Measurements from ENCODE around the gene MEFV.
A peak's percentile ranks its signal among the peaks of the same experiment; 100 is the strongest.
"Not testable (repeated sequence)": the region's sequence is repeated elsewhere in the genome, so short reads cannot be mapped to it uniquely, and the experiment has no call there.

MEFV gene

GRCh38 chr16:3256146-3256865 lies at the start of gene MEFV:
MEFV (minus strand) TSS chr16:3256633; CDS start chr16:3256587, 46 bp downstream.
- DNase-seq (ENCODE audit: low spot score), result peak; percentile 32

- DNase-seq (ENCODE audit: low spot score), result no peak
These were observed 49.6 kb upstream of the MEFV start for GRCh38 chr16:3306078-3306477.

GRCh38 chr16:3305109-3306068 lies 49.0 kb upstream of the MEFV start, which contains the start of the genes TIGD7 and ZNF75A:
TIGD7 (minus strand) TSS chr16:3305430; CDS start chr16:3300614, 4,816 bp downstream.
ZNF75A (plus strand) TSS chr16:3305497; CDS start chr16:3308429, 2,932 bp downstream.
- DNase-seq (ENCODE audit: low spot score), result peak; percentile 97

DNA sequence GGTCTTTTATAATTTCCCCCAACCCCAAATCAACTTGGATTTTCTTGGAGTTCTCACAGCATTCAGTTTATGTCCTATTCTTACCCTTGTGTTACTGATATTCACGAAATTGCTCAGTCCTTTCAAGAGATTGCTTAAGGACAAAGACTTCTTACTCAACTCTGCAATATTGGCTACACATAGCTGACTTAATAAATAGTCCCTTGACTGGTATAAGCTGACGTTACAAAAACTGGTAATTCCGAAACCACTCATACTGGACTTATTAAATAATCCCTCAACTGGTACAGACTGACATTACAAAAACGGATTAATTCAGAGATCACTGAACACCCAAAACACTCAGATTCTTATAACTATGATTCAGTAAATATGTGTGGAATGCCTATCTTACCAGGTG lies 47.9 kb upstream of the MEFV start:
- no peak for DNase-seq (ENCODE audit: low spot score)

GRCh38 chr16:3295783-3296182 lies 39.4 kb upstream of the MEFV start:
- DNase-seq (ENCODE audit: low spot score), result peak; percentile 38

GRCh38 chr16:3295209-3295608 lies 38.8 kb upstream of the MEFV start:
- DNase-seq (ENCODE audit: low spot score), result no peak

DNA sequence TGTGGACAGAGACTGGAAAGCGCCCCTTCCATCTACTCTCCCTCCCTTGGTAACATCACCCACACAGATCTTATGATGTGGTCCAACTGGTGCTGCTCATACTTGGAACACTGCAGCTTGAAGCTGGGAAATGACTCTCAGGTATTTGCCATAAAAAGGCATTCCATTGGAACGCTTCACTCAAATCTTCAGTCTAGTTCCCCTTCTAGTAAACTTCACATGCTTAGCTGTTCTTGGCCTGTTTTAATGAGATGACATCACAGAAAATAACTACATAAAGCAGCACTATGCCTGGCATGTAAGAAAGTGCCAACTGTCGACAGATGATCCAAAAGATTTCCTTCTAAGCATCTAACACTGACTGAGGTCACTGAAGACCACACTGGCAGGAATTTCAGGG lies 36.2 kb upstream of the MEFV start:
- DNase-seq (ENCODE audit: low spot score), result no peak

- DNase-seq (ENCODE audit: low spot score), result no peak
These were observed 33.7 kb upstream of the MEFV start for GRCh38 chr16:3289998-3290673.

DNA sequence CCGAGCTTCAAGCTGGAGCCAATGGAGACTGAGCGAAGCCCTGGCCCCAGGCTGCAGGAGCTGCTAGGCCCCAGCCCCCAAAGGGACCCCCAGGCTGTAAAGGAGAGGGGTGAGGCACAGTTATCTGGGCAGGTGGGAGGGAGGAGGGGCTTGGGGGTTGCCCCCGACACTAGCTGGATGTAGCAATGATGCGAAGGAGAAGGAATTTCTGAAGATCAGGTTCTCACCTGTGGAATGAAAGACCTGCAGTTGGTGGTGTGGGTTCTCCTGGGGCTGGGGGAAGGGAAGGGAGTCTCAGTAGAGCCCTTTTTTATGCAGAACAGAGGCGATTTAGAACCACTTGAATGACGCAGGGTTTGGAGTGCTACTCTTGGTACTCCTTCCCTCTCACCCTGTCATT lies 28.7 kb upstream of the MEFV start:
- DNase-seq (ENCODE audit: low spot score), result no peak

DNA sequence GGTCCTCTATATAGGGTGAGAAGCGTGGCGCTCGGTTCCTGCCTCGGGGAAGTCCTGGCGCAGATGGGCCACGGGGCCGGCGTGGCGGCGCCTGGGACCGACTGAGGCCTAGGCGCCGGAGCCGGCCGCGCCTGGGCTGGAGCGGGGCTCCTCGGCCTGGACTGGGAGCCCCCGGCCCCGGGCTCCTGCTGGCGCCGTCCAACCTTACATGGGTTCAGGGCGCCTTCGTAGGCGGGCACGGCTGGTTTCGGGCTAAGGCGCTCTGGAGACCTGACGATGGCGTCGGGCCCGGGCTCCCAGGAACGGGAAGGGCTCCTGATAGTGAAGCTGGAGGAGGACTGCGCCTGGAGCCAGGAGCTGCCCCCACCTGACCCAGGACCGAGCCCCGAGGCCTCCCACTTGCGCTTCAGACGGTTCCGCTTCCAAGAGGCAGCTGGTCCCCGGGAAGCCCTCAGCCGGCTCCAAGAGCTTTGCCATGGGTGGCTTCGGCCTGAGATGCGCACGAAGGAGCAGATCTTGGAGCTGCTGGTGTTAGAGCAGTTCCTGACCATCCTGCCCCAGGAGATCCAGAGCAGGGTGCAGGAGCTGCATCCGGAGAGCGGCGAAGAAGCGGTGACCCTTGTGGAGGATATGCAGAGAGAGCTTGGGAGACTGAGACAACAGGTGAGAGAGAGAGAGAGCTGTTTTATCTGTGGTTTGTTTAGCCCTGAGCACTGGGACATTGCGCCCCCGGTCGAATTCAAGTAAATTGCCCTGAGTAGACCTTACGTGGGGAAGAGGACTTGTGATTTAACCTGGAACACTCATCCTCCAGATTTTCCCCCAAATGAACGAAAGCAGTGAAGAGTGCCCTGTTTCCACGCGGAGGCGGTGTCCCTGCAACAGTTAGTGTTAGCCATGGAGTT lies 27.4 kb upstream of the MEFV start:
- DNase-seq (ENCODE audit: low spot score), result peak; percentile 20

DNA sequence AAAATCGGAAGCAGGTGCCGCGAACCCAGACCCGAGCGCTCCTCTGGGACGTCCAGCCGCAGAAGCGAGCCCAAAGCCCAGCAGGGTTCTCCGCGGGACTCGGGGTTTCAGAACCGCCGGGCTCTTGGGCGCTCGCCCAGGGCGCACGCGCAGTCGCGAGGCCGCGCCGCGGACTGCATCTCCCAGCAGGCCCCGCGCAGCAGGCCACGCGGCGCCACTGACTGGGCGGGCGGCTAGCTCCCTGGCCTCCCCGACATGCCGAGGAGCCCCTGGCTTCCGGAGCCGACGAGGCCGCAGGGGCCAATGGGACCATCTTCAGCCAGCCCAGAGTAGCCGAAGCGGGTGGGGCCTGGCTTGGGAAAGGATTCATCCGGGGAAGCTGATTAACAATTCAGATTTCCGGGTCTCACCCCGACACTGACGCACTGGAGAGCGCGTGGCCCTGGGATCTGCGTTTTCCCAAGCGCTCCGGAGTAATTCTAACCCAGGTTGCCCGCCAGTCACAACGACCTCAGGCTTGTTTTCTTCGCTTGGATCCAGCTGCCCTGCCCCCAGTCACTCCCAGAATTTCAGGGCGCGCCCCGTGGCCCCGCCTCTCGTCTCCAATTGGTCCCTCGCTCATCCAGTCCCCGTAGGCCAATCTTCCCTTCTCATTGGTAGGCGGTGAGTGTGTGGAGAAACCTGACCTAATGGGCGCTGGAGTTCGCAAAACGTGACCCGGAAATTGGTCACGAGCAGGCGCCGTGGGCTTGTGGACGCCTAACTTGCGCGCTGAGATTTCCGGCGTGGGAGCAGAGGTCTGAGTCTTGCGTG lies 26.5 kb upstream of the MEFV start, which contains the start of gene ZNF263:
Gene ZNF263, plus strand, starts transcription at position 762 of the 813 bp plus-strand sequence. CDS start 328 bp downstream, outside the sequence.
- DNase-seq (ENCODE audit: low spot score), result peak; percentile 99

- DNase-seq (ENCODE audit: low spot score), result no peak
These were observed 25.8 kb upstream of the MEFV start for GRCh38 chr16:3282103-3282729.

GRCh38 chr16:3281222-3281820 lies 24.9 kb upstream of the MEFV start:
- DNase-seq (ENCODE audit: low spot score), result no peak

GRCh38 chr16:3276679-3277078 lies 20.2 kb upstream of the MEFV start:
- DNase-seq (ENCODE audit: low spot score), result no peak

GRCh38 chr16:3274947-3275346 lies 18.5 kb upstream of the MEFV start:
- DNase-seq (ENCODE audit: low spot score), result no peak

- DNase-seq (ENCODE audit: low spot score), result no peak
These were observed 18.1 kb upstream of the MEFV start for GRCh38 chr16:3274490-3274889.

- not testable (repeated sequence) for DNase-seq (ENCODE audit: low spot score)
These were observed 14.8 kb upstream of the MEFV start for GRCh38 chr16:3271281-3271680.

DNA sequence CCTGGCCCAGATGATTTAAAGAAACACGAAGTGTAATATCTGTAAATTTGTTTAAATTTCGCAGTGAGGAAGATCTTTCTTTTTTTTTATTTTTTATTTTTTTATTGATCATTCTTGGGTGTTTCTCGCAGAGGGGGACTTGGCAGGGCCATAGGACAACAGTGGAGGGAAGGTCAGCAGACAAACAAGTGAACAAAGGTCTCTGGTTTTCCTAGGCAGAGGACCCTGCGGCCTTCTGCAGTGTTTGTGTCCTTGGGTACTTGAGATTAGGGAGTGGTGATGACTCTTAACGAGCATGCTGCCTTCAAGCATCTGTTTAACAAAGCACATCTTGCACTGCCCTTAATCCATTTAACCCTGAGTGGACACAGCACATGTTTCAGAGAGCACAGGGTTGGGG lies 14.3 kb upstream of the MEFV start:
- DNase-seq (ENCODE audit: low spot score), result not testable (repeated sequence)

DNA sequence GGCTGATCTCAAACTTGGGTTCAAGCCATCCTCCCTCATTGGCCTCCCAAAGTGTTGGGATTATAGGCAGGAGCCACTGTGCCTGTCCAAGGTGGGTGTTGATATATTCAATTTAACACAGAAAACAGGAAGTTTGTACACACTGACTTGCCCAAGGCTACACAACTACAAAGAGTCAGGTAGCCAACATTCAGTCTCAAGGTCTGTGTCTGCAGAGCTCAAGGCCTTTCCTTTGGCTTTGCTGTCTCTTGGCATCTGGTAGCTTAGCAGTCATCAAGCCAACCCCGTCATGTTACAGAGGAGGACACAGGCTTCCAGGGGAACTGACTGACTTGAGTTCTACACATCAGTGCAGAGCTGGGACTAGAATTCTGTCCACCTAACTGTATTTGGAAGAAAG lies 11.9 kb upstream of the MEFV start:
- no peak for DNase-seq (ENCODE audit: low spot score)

Measured in Ammon's horn (tissue), 1 donor.